ENCODE measurements around the gene TSC22D3.

TSC22D3 gene

DNA sequence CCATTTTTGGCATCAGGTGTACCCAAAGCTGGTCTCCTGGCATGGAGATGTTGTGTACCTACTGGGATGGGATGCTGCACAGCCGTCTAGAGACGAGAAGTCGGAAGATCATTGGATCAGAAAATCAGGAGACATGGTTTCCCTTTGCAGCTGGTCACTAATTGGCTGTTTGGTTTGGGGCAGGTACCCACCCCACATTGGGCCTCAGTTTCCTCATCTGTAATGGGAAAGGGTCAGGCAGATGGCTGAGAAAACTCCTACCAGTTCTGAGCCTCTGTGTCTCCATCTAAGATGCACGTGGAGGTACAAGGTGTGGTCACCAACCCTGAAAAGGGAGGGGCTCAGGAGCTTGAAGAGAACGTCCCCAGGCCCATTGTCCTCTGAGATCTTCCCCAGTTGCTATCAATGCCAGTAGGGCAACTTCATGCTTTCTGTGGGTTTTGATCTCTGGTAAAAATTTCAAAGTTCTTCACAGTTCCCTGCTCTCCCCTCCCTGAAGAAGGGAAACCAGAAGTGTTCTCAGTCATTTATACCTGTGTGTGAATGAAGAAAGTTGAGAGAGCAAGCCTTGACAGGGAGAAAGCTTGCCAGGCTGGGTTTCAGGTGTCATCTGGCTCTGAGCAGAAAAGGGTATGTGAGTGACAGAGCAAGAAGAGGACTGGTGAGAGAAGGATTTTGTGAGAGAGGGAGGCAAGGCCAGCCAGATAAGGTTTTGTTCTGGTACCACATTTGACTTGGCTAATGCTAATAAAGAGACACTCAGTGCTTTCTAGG, 15.1 kb downstream of the TSC22D3 start:
- in situ Hi-C loops (cut with MboI; ENCODE audit: low sequenced_read_pairs) = no loop called here

GRCh38 chrX:107758231-107758766, 17.3 kb downstream of the TSC22D3 start:
- in situ Hi-C loops (cut with MboI; ENCODE audit: low sequenced_read_pairs) = no loop called here

GRCh38 chrX:107755721-107756120, 19.9 kb downstream of the TSC22D3 start:
- in situ Hi-C loops (cut with MboI; ENCODE audit: low sequenced_read_pairs) = no loop called here

- in situ Hi-C loops (cut with MboI; ENCODE audit: low sequenced_read_pairs) = no loop called here
Measured at GRCh38 chrX:107753187-107753586, 22.4 kb downstream of the TSC22D3 start.

DNA sequence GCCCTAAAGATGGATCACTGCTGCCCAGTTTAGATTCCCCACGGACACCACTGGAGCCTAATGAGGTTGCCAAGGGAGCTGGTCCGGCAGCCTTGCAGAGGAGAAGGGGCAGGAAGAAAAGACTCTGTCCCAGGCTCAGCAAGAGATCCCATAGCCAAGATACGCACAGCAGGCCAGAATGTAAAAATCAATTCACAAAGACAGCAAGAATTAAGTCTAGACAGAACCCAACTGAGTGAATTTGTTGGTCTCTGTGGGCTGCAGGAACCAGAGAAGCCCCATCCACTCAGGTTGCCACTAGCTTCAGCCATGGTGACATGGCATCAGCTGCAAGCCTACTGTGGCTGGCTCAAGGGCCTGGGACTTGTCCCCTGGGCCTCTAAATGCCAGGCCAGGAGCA, 22.9 kb downstream of the TSC22D3 start:
- in situ Hi-C loops (cut with MboI; ENCODE audit: low sequenced_read_pairs) = no loop called here

- in situ Hi-C loops (cut with MboI; ENCODE audit: low sequenced_read_pairs) = no loop called here
Measured at GRCh38 chrX:107752043-107752442, 23.5 kb downstream of the TSC22D3 start.

DNA sequence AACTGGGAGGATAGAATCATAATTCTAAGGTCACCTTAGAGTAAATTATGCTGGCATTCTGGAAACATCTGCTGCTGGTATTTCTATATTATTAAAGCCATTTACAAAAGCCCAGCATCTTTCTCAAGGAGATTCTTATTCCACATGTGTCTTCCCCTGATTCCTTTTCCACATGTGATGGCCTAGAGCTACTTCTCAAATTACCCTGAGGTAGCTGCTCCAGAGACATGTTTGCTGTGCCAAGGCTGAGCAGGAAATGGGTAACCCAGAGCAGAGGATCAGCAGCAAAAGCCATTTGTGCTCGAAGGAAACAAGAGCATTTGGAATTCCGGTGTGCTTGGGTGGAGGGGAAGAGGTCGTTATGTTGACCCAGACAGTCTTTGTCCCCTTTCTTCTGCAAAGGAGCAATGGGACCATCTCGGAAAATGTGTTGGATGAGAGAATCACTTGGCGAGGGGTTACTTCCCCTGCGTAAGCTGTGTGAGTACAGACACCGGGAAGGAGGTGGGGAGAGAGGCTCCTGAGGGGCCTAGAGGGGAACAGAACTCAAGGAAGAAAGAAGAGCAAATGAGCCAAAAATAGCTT, 24.6 kb downstream of the TSC22D3 start:
- in situ Hi-C loops (cut with MboI; ENCODE audit: low sequenced_read_pairs) = no loop called here

DNA sequence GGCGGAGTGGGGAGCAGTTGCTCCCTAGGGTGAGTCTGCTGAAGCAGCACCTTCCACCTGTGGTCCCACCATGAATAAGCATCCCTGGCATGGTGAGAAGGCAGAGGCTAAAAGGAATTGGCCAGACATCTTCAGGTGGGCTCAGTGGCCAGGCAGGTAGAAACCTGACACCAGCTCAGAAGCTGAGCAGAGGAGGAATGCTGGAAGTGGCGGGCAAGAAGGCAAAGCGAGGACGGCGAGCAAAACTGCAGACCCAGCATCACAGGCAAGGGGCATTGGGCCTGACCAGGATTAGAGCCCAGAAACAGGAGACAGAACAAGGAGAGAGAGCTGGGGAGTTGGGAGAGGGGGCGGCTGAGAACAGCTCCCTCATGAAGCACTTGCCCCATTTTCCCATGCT, 25.3 kb downstream of the TSC22D3 start:
- in situ Hi-C loops (cut with MboI; ENCODE audit: low sequenced_read_pairs) = no loop called here

- in situ Hi-C loops (cut with MboI; ENCODE audit: low sequenced_read_pairs) = no loop called here
Measured at GRCh38 chrX:107748506-107748905, 27.1 kb downstream of the TSC22D3 start.

DNA sequence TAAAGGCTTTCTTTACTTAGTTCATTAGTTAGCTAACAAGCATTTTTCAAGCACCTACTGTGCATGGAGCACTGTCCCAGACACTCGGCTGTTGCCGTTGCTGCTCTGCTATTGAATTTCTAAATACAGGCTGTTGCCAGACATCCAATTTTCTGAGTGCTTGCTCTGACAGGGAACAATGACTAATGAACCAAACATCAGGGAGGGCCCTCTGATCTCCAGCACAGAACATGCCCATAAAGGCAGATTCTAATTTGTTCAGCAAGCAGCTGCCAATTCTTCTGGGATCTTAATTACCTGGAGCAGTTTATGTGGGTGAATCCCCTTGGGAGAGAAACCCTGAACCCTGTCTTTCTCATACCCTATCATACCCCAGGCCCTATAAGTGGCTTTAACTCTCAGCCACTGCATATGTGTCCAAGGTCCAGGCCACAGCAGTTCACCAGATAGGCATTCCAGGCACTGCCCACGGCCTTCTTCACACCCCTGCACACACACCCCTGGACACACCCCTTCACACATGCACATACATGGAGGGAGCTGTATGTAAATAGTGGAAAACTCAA, 27.9 kb downstream of the TSC22D3 start:
- in situ Hi-C loops (cut with MboI; ENCODE audit: low sequenced_read_pairs) = no loop called here

DNA sequence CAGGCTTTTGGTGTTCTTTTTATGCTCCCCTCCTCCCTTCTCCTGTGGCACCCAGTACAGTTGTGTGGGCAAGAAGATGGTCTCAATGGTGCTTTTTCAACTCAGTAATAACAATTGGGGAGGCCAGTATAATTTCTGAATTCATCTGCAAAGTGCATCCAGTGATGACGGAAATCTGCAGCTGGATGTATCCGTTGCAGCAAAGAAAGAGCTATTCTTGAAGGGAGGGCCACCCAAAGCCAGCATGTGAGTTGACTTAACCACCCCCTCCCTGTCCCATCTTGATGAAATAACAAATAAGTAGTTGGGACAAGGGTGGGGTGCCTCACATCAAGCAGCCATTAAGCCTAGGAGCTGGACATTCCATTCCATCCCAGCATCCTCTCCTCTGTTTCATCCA, 30.7 kb downstream of the TSC22D3 start:
- in situ Hi-C loops (cut with MboI; ENCODE audit: low sequenced_read_pairs) = no loop called here

DNA sequence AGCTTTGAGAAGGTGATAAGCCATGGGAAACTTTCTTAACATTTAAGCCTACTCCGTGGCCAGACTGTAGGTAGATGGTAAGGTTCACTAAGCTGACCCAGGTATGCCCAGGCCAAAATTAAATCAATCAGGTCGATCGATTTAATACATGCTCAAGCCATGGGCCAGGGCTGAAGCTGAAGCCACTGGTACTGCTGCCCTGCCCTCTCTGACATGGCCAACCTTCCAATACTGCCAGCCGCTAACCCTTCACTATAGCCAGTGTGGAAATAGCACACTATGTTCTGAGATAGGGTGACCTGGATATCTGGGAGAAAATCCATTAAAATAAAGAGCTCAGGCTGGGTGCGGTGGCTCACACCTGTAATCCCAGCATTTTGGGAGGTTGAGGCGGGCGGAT, 31.6 kb downstream of the TSC22D3 start:
- in situ Hi-C loops (cut with MboI; ENCODE audit: low sequenced_read_pairs) = no loop called here

GRCh38 chrX:107742700-107743191, 32.8 kb downstream of the TSC22D3 start:
- in situ Hi-C loops (cut with MboI; ENCODE audit: low sequenced_read_pairs) = no loop called here

- in situ Hi-C loops (cut with MboI; ENCODE audit: low sequenced_read_pairs) = no loop called here
Measured at GRCh38 chrX:107741404-107741790, 34.2 kb downstream of the TSC22D3 start.

DNA sequence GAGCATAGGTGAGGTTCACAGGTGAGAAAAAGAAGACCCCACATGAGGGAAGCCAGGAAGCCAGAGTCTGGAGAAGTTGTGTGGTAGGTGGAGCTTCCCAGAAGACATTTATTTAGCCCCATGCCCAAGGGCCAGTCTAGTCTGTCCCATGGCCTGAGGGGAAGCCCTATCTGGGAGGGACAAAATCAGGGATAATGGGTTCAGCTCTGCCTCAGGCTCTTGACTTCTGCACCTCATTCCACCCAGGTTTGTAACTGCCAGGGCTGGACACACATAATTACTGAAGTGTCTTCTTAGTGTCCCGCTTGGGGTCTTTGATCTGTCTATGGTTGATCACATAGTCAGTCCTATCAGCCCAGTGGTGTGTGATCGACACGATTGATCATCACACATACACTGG, 36.0 kb downstream of the TSC22D3 start:
- in situ Hi-C loops (cut with MboI; ENCODE audit: low sequenced_read_pairs) = no loop called here

- in situ Hi-C loops (cut with MboI; ENCODE audit: low sequenced_read_pairs) = no loop called here
Measured at GRCh38 chrX:107738768-107739167, 36.8 kb downstream of the TSC22D3 start.

DNA sequence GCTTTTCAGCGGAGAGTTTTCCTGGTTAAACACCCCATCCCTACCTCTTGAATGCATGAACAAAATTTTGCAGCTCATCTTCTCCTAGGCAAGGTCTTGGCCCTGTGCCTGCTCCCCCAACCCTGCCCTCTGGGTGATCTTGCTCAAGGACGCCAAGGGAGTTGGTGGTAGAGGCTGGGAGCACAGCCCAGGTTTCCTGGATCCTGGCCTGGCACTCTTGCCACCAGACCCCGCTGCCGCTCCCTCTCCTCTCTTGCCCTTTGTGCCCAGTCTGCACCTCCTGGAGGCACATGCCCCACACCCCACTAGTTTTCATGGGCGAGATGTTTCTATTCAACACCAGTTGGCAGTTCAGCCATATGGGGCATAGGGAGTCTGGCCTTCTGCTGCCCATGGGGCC, 37.3 kb downstream of the TSC22D3 start:
- in situ Hi-C loops (cut with MboI; ENCODE audit: low sequenced_read_pairs) = no loop called here

DNA sequence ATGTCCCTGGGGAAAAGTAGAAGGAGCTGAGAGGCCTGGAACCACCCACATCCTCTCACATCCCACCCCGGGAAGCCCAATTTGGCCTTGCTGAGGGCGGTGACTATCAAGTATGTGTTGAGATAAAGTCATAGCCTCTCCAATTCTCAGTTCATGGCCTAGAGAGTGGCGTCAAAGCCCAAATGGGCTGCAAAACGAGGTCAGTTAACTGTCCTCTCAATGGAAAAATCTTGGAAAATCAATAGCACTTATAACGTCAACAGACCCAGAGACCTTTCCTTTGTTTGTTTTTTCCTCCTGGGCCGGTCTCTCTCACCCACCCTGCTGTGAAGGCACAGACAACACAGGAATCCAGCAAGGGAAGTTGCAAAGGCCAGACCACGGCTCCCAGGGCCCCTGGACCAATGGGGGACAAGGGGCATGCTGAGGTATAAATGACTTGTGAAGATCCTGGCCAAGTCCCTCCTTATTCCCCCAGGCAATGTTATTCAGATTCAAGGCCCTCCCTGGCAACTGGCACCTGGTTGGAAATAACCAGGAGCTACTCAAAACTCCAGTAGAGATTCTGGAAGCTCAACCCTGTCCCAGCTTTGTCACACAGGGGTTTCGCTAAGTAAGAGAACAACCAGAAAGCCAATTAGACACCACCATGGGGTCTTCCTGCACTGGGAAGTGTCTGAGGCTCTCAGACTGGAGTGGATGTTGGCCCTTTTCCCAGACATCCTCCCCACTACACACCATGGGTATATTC, 38.6 kb downstream of the TSC22D3 start:
- in situ Hi-C loops (cut with MboI; ENCODE audit: low sequenced_read_pairs) = no loop called here

DNA sequence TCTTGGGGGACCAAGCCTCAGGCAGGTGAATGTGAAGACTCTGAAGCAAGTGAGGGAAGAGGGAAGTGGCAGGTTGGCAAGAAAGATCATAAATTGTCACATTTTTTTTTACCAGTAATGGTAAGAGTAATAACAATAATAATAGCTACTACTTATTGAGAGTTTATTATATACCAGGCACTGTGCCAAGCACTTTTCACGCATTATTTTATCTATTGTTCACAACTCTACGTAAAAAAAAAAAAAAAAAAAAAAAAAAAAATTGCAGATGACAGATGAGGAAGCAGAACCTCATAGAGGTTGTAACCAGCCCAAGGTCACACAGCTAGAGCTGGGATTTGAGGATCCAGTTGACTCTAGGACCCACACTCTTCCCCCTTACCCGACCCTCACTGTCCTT, 40.9 kb downstream of the TSC22D3 start:
- in situ Hi-C loops (cut with MboI; ENCODE audit: low sequenced_read_pairs) = no loop called here

- in situ Hi-C loops (cut with MboI; ENCODE audit: low sequenced_read_pairs) = no loop called here
Measured at GRCh38 chrX:107733686-107734085, 41.9 kb downstream of the TSC22D3 start.

- in situ Hi-C loops (cut with MboI; ENCODE audit: low sequenced_read_pairs) = no loop called here
Measured at GRCh38 chrX:107731831-107732502, 43.6 kb downstream of the TSC22D3 start.
